ENCODE measurements around the gene HOXB2. TPM values are rescaled to one million over a fixed set of nuclear protein-coding genes. Genes with fewer than 3 reads are reported as not detected.

HOXB2 gene
- total RNA-seq, 1 donor from 2014 or later: 43.7 TPM

DNA sequence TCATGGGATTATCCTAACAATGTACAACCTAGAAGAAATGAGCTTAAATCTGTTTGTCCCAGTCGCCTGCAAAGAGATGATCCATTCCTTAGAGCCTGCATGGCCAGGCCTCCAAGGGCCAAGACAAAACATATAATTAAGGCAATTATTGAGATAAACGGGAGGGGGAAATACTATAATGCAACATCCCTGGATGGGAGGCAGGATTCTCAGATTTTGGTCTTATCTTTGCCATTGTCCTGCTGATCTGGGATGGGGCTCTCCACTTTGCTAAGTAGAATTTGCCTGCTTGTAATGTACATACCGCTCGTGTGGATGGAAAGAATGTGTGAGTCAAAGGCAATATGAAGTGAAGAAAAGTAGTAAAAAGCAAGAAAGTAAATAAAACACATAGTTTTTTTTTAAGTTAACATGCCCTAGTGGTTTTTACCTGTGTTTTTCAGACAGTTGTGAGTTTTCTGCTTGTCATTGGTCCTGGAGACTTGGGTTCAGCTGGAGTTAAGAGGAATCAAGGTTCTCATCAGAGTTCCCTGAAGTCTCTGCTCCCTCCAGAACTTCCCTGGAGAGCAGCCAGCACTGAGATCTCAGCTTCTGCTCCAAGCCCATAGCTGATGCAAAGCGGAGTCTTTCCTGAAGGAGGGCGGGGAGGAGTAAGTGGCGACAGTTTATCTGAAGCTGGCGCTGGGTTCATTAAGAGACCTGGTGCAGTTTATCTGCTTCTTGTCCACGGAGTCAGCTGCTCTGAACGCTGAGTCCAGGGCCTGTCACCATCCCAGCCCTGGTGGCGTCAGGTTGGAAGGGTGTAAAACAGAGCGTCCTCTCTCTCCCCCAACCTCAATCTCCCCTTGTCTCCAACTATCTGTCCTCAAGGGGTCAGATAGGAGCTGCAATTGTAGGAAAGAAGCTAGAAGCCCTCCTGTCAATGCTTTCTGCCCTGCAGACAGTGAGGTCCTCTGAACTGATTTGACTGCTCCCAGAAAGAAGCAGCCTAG lies 44.2 kb downstream of the HOXB2 start:
- no peak for DNase-seq (ENCODE audit: low read depth)
- TF ChIP-seq, protein P1, sequence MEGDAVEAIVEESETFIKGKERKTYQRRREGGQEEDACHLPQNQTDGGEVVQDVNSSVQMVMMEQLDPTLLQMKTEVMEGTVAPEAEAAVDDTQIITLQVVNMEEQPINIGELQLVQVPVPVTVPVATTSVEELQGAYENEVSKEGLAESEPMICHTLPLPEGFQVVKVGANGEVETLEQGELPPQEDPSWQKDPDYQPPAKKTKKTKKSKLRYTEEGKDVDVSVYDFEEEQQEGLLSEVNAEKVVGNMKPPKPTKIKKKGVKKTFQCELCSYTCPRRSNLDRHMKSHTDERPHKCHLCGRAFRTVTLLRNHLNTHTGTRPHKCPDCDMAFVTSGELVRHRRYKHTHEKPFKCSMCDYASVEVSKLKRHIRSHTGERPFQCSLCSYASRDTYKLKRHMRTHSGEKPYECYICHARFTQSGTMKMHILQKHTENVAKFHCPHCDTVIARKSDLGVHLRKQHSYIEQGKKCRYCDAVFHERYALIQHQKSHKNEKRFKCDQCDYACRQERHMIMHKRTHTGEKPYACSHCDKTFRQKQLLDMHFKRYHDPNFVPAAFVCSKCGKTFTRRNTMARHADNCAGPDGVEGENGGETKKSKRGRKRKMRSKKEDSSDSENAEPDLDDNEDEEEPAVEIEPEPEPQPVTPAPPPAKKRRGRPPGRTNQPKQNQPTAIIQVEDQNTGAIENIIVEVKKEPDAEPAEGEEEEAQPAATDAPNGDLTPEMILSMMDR (conservative IDR thresholded peaks at IDR 0.05; ENCODE audit: low read depth, low read length): no peak
- H3K4me3 ChIP-seq (ENCODE audit: low read depth, low read length): no peak overlapping the region

DNA sequence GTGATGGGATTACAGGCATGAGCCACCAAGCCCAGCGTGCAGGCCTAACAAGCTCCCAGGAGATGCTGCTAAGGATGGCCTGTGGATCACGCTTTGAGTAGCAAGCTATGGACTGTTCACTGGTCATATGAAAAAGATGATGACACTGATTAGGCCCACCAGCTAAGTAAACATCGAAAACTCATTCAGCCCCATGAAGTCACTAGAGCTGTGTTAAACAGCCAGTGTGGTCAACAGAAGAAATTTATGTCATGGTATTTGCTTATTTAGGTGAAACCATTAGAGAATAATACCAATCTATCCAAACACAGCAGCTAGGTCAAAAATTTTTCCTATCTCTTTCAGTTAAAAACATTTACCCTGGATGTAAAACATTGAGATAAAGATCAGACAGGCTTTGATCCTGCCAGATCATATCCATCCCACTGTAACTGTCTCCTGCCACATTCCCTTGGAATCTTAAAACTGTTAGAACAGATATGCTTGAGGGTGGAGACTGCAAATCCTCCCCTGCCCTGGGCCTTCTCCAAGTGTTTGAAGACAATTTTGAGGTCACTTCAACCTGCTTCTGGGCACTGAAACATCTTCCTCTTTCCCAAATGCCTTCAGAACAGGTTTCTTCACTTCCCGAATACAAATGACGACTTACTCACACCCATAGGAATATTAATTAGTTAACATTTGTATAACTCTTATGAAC lies 45.0 kb downstream of the HOXB2 start:
- no peak for DNase-seq (ENCODE audit: low read depth)
- TF ChIP-seq, protein P1 (conservative IDR thresholded peaks at IDR 0.05; ENCODE audit: low read depth, low read length): no peak

DNA sequence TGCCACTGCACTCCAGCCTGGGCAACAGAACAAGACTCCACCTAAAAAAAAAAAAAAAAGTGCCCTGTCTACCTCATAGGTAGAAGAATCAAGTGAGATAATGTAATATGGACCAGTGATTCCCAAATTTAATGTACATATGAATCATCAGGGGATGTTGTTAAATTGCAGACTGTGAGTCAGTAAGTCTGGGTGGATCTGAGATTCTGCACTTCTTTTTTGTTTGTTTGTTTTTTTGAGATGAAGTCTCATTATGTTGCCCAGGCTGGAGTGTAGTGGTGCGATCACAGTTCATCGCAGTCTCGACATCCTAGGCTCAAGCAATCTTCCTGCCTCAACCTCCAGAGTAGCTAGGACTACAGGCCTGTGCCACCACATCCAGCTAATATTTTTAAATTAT lies 45.7 kb downstream of the HOXB2 start:
- DNase-seq (ENCODE audit: low read depth): no peak
- TF ChIP-seq, protein P1 (conservative IDR thresholded peaks at IDR 0.05; ENCODE audit: low read depth, low read length): no peak
- H3K4me3 ChIP-seq (ENCODE audit: low read depth, low read length): no peak overlapping the region

More for the DNA sequence above, 45.0 kb downstream of the HOXB2 start:
- H3K4me3 ChIP-seq (ENCODE audit: low read depth, low read length): no peak overlapping the region

GRCh38 chr17:48498164-48498850 lies 46.6 kb downstream of the HOXB2 start:
- DNase-seq (ENCODE audit: low read depth): no peak
- TF ChIP-seq, protein P1 (conservative IDR thresholded peaks at IDR 0.05; ENCODE audit: low read depth, low read length): no peak
- no peak overlapping the region for H3K4me3 ChIP-seq (ENCODE audit: low read depth, low read length)

- DNase-seq (ENCODE audit: low read depth): no peak
These were observed 47.8 kb downstream of the HOXB2 start for GRCh38 chr17:48497103-48497502.

GRCh38 chr17:48494335-48494734 lies 50.6 kb downstream of the HOXB2 start:
- no peak for DNase-seq (ENCODE audit: low read depth)
- TF ChIP-seq, protein P1 (conservative IDR thresholded peaks at IDR 0.05; ENCODE audit: low read depth, low read length): no peak
- H3K4me3 ChIP-seq (ENCODE audit: low read depth, low read length): no peak overlapping the region

More at GRCh38 chr17:48497103-48497502, 47.8 kb downstream of the HOXB2 start:
- H3K4me3 ChIP-seq (ENCODE audit: low read depth, low read length): no peak overlapping the region
- TF ChIP-seq, protein P1 (conservative IDR thresholded peaks at IDR 0.05; ENCODE audit: low read depth, low read length): no peak

Other genes with a start within 250 kb of the HOXB2 start
- 1.5 and 11.4 TPM in 2 replicates for gene SKAP1, start 114.9 kb downstream of the HOXB2 start, total RNA-seq
- not detected in 2 replicates for gene HOXB1, start 14.1 kb downstream of the HOXB2 start, total RNA-seq
- gene HOXB4, start 33.2 kb upstream of the HOXB2 start, total RNA-seq: 4.3 and 5.7 TPM in 2 replicates
- gene HOXB3, start 45.1 kb upstream of the HOXB2 start, total RNA-seq: 22.6 and 49.9 TPM in 2 replicates
- gene HOXB5, start 48.7 kb upstream of the HOXB2 start, total RNA-seq: 2.8 and 5.5 TPM in 2 replicates
- 42.9 and 55.6 TPM in 2 replicates for gene HOXB6, start 59.9 kb upstream of the HOXB2 start, total RNA-seq
- gene HOXB7, start 65.9 kb upstream of the HOXB2 start, total RNA-seq: 24.9 and 26.0 TPM in 2 replicates
- 12.7 and 21.4 TPM in 2 replicates for gene HOXB8, start 70.2 kb upstream of the HOXB2 start, total RNA-seq
- 74.5 and 83.8 TPM in 2 replicates for gene HOXB9, start 81.2 kb upstream of the HOXB2 start, total RNA-seq
- gene PRAC1, start 177.4 kb upstream of the HOXB2 start, total RNA-seq: not detected in 2 replicates
- not detected in 2 replicates for gene PRAC2, start 178.1 kb upstream of the HOXB2 start, total RNA-seq
- not detected in 2 replicates for gene HOXB13, start 183.6 kb upstream of the HOXB2 start, total RNA-seq

All from epithelial cell of proximal tubule (primary cell).